Stimulated activated naive CD4-positive, alpha-beta T cell (primary cell): ENCODE results near the gene TBL2.
"Not testable (repeated sequence)": the region's sequence is repeated elsewhere in the genome, so short reads cannot be mapped to it uniquely, and the experiment has no call there.

Experiments used
- DNase-seq, 6 experiments: peaks; one replicate each; lab custom pipeline; 2025; lab: John Stamatoyannopoulos, UW

Gene TBL2

GRCh38 chr7:73535918-73536317 lies 42.5 kb downstream of the TBL2 start:
- not testable (repeated sequence) for DNase-seq

- no peak for DNase-seq
Observed at GRCh38 chr7:73533742-73534141, 44.6 kb downstream of the TBL2 start.

GRCh38 chr7:73532224-73532623 lies 46.2 kb downstream of the TBL2 start:
- DNase-seq, result no peak

- DNase-seq, result no peak
Observed at GRCh38 chr7:73530800-73531199, 47.6 kb downstream of the TBL2 start.

GRCh38 chr7:73526896-73527821 lies 51.2 kb downstream of the TBL2 start:
- DNase-seq, result peak in 2 of 6 experiments; percentile 7 to 13

GRCh38 chr7:73526158-73526494 lies 52.3 kb downstream of the TBL2 start:
- DNase-seq, result not testable (repeated sequence)

- peak; percentile 90 to 96 (median 92) for DNase-seq
Observed at GRCh38 chr7:73522105-73522872, 56.1 kb downstream of the TBL2 start, which contains the start of gene BAZ1B. Gene BAZ1B, minus strand, starts transcription at chr7:73522293. Its CDS starts 360 bp downstream, at chr7:73521933.

GRCh38 chr7:73521636-73522104 lies 56.7 kb downstream of the TBL2 start:
- no peak for DNase-seq

GRCh38 chr7:73520673-73521635 lies 57.4 kb downstream of the TBL2 start:
- DNase-seq, result no peak

- peak in 3 of 6 experiments; percentile 9 to 21 (median 9) for DNase-seq
Observed at GRCh38 chr7:73519867-73520672, 58.3 kb downstream of the TBL2 start.

GRCh38 chr7:73518470-73518869 lies 59.9 kb downstream of the TBL2 start:
- DNase-seq, result no peak
